GM19099 (cell line): ENCODE measurements around the gene SLC25A33.

ENCODE experiments used
- POLR2A ChIP-seq: IDR thresholded peaks from 3 replicates; pipeline ENCODE4 v1.6.1; 2011; ENCODE audit warnings: low read depth; ENCODE audit not compliant: insufficient read length; ENCODE audit errors: extremely low read depth

SLC25A33 gene

DNA sequence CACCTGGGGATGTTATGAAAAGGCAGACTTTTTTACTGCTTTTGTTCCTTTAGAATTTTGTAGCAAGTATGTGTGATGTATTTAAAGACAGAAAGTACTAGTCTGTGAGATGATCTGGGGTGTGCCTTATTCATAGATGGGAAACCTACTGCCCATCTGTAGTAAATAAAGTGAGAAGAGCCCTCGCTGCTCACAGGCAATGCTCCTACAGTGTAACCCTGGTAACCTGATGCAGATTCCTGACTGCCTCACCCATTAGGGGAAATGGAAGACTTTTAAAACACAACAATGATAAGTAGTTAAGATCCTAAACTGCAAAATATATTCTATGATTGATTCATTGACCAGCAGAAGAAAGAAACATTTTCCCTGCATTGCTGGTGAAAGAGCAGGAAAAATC, 30.0 kb downstream of the SLC25A33 start:
- no peak for TF ChIP-seq POLR2A

DNA sequence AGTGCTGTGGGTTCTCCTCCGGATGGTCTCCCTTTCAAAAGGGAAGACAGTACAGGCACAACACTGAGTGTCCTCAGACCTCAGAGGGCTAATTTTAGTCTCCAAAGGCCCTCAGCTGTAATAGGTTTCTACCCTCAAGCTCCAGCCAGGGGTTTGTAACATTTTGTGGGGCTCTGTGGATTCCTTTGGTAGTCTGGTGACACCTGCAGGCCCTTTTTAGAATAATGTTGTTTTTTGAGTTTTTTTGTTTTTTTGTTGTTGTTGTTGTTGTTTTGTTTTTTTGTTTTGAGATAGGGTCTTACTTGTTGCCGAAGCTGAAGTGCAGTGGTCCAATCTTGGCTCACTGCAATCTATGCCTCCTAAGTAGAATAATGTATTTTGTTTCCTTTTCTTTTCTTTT, 34.5 kb downstream of the SLC25A33 start:
- TF ChIP-seq POLR2A = no peak

DNA sequence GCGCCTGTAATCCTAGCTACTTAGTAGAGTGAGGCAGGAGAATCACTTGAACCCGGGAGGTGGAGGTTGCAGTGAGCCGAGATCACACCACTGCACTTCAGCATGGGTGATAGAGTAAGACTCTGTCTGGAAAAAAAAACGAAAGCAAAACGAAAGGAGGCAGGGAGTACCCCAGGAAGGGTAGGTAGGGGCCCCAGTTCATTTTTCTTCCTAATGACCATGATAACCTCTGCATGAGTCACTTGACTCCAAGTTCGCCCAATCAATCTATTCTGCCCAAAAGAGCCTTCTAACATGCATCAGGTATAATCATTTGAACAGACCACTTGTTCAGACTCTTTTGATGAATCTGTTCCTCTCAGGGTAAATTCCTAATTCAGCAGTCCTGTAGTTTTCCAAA, 36.2 kb downstream of the SLC25A33 start:
- TF ChIP-seq POLR2A = no peak

DNA sequence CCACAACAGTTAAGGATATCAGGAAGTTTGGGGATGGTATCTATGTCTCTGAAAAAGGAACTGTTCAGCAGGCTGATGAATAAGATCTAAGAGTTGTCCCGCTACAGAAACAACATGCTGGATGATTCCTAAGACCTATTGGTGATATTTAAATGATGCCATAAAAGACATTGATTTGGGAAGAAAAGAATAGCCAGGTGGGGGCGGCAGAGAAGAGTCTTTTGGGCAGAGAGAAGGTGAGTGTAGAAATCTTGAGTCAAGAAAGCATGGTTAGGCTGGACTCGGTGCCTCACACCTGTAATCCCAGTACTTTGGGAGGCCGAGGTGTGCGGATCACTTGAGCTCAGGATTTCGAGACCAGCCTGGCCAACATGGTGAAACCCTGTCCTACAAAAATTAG, 37.6 kb downstream of the SLC25A33 start:
- TF ChIP-seq POLR2A = no peak

DNA sequence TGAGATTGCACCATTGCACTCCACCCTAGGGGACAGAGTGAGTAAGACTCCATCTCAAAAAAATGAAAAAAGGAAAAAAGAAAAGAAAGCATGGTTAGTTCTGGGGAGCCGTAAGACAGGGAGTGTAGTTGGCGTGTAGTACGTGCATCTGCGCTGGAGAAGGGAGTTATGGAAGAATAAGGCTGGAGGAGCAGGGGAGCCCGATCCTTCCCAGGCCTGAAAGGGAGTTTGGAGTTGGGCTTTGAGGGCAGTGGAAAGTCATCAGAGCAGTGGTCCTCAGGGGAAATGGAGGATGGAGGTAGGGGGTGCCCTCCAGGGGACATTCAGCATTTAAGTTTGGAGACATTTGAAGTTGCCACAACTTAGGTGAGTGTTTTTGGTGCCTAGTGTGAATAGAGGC, 38.2 kb downstream of the SLC25A33 start:
- no peak for TF ChIP-seq POLR2A

DNA sequence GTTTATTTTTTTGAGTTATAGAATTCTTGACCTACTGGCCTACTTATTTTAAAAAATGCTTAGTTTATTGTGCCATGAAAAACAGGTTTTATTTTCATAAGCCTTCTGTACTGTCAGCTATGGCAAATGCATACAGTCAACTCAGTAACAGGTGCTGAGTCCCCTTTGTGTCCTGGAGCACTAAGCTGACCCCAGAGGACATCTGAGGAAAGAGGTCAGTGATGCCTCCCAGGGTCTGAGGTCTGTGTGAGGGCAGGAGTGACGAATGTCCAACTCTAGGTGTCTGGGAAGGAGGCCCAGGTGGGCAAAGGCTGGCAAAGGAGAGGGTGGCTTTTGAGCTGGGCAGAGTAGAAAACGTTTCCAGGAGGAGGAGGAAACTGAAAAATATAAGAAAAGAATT, 41.7 kb downstream of the SLC25A33 start:
- TF ChIP-seq POLR2A = no peak

DNA sequence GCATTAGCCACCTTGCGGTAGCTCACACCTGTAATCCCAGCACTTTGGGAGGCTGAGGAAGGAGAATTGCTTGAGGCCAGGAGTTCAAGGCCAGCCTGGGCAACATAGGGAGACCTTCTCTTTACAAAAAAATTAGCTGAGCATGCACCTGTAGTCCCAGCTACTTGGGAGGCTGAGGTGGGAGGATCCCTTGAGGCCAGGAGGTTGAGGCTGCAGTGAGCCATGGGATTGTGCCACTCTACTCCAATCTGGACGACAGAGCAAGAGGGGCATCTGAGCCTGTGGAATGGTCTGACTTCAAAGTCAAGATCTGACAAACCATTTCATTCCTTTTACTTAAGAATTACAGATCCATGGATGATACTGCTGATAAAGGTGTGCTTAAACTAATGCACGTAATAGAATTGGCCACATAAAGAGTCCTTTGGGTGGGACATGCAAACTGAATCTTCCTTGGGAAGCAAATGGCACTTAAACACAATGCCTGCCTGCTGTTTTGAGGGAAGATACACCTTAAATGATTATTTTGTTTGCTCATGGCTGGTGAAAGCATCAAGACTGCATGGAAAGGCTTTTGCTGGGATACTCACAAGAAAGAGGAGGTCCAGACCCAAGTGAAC, 47.0 kb downstream of the SLC25A33 start:
- no peak for TF ChIP-seq POLR2A

DNA sequence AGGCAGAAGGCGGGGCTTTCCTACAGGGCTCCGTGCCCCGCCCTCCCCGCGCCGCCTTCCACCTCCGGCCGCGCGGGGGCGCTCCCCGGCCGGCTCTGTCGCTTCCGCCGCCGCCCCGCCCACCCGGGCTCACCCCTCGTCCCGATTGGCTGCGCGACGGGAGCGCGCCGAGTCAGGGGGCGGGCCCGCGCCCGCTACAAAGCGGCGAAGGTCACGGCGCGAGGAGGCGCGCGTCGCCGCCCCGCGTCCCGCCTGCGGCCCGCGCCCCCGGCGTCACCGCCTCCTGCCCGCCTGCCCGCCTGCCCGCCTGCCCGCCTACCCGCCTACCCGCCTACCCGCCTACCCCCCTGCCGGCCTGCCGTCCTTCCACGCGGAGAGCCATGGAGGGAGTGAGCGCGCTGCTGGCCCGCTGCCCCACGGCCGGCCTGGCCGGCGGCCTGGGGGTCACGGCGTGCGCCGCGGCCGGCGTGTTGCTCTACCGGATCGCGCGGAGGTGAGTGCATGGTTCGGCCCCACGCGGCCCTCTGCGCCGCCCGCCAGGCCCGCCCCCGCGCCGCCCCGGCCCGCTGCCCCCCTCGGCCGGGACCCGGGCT, 49.4 kb downstream of the SLC25A33 start, which contains the start of gene TMEM201:
TSS of gene TMEM201 (plus strand) at position 361 of the 593 bp plus-strand sequence. CDS start at position 381, 20 bp downstream.
- peak; percentile 61 for TF ChIP-seq POLR2A

DNA sequence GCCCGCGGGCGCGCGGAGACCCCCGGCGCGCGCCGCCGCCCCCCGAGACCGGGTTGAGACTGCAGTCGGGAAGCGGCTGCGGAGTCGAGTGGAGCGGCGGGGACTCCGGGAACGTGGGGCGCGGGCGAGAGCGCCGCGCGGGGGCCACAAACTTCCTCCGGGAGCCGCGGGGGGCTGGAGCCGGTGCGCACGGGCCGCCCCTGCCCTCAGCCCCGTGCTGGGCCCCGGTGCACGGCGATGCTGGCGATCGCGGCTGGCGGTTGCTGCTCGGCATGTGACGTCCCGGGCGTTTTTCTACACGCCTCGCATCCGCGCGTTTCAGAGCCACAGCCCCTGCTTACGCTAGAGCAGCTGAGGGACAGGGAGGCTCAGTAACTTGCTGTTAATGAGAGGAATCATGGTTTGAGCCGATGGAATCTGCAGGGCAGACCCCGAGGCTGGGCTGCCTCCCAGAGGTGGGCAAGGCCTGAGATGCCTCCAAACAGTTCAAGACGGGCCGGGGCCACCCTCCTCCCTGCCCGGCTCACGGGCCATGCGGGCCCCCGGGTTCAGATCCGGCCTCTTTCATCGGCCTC, 50.0 kb downstream of the SLC25A33 start:
- no peak for TF ChIP-seq POLR2A

DNA sequence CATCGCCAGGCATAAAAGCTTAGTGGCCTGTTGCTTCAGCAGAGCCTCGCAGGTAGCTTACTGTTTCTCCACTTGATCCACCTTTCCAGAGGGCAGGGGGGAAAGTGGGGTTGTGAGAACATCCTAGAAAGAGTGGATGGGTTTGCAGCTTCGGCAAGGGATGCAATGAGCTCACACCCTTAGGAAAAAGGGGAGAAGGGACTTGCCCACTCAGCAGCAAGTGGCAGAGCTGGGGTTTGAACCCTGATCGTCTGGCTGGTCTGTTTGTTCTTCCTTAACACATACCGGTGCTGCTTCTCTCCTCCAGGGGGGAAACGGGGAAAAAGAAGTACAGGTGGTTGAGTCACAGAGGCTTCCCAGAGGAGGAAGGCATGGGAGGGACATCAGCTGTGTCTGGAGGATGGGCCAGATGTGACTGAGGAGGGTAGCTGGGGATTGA, 50.5 kb downstream of the SLC25A33 start:
- no peak for TF ChIP-seq POLR2A

DNA sequence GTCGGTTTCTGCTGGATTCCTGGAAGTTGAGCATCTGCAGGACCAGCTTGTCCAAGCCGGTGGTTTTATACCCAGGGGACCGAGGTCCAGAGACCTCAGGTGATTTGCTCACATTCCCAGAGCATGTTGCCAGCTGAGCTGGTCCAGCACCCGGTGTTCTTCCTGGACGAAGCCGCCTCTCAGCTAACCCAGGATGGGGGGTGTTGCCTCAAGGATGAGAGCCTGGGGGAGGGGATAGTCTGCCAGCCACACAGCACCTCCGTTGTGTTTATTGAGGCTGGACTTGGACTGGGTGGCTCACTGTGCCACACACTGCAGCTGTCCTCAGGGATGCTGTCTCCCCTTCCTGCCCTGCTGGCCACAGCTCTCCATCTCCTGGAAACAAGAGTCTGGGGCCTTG, 50.9 kb downstream of the SLC25A33 start:
- no peak for TF ChIP-seq POLR2A

DNA sequence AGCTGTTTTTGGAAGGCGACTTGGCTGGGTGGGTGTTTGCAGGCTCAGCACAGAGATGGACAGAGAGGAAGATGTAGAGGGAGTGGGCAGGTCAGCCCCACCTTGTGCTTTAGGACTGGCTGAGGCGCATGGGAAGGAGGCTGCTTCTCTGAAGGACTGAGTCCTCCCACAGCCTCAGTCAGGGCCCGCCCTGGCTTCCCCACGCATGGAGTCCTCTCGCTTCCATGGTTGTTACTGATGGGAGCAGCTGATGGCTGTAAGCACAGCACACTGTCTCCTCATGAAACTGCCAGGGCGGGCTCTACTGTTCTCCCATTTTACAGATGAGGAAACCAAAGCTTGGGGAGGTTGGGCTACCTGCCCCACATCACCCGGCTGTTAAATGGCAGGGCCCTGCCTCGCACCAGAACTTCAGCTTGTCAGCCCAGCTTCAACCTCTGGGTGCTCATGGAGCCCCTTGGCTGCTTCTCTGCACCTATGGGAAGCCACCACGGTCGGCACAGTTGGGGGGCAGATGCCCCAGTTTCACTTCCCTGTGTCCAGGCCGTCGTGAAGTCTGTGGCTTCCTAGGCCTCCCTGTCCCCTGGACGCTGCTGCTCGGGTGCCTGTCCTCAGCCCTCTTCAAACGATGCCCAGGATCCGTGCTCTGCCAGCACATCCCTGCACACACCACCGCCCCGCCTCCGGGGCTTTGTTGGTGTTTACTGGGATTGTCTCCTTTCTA, 51.8 kb downstream of the SLC25A33 start:
- TF ChIP-seq POLR2A = no peak

DNA sequence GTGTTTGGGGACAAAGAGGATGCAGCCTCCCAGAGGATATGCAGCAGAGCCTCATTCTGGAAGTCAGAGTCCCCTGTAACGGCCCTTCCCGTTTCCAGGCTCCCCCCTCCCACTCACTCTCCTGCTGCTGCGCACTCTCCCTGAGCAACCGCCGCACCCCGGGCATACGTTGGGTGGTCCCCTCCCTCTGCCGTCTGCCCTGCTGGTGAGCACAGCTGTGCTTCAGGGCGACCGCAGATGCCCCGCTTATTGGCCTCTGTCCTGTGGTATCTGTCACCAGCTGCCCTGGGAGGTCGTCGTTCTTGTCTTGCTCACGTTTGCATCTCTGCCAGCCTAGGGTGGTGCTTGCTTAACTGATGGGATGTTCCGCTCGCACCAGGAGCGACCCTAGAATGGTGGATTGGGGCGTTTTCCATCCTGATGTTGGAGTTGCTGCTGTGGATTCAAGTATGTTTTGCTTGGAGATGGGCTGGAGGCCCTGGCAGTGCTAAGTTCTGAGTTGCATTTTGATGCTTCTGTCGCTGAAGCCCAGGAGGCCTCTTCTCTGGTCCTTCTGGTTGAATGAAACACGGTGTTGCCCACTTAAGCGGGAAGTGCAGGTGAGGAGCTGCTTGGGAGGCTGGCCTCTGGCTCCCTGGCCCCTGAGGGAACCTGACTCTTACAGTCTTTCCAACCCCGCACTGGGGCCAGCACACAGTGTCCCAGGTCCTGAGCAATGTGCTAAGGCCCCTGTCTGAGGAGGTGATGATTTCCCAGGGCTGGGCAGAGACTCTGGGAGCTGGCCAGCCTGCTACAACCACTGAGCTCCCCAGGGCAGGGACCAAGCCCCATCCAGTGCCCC, 52.6 kb downstream of the SLC25A33 start:
- no peak for TF ChIP-seq POLR2A

DNA sequence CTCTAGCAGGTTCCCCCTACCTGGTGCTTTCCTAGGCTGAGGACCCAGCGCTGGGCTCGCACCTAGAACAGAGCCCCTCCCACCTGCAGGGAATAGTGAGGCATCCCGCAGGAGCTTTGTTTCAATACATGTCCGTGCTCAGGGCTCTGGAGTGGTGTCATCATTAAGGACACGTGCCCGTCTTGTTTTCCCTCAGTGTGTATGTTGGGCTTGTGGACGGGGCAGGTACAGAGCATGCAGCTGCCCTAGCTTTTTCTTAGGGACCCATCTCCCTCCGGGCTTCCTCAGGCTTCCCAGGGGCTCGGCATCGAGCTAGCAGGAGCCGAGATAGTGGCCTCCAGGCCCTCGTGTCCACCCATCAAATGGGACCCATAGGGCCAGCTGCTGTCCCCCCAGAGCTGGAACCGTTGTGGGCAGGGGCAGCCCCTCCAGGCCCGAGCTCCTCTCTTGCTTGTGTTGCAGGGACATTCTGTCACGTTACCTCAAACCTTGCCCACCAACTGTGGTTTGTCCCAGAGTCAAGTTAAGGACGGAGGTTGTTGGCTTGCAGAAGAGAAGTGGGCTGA, 53.3 kb downstream of the SLC25A33 start:
- no peak for TF ChIP-seq POLR2A

DNA sequence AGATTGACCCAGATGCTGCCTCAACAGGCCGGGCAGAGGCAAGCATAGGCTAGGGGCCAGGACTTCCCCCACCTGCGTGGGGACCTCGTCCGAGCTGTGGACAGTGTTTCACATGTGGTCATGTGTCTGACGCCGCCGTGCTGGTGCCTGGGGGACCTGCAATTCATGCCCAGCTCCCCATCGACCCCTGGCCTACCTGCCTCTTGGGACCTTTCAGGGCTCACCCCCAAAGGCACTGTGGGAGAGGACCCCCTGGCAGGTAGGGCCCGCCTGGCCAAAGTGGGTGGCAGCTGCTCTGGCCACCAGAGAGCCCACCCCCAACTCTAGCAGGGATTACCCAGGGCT, 53.9 kb downstream of the SLC25A33 start:
- TF ChIP-seq POLR2A = no peak
